GM15510 (cell line): ENCODE measurements around the gene SMIM33.

ENCODE experiments used
- POLR2A ChIP-seq: IDR thresholded peaks from 3 replicates; pipeline ENCODE4 v1.6.1; 2011; ENCODE audit warnings: borderline replicate concordance; ENCODE audit not compliant: insufficient read length; ENCODE audit errors: extremely low read depth

Gene SMIM33

DNA sequence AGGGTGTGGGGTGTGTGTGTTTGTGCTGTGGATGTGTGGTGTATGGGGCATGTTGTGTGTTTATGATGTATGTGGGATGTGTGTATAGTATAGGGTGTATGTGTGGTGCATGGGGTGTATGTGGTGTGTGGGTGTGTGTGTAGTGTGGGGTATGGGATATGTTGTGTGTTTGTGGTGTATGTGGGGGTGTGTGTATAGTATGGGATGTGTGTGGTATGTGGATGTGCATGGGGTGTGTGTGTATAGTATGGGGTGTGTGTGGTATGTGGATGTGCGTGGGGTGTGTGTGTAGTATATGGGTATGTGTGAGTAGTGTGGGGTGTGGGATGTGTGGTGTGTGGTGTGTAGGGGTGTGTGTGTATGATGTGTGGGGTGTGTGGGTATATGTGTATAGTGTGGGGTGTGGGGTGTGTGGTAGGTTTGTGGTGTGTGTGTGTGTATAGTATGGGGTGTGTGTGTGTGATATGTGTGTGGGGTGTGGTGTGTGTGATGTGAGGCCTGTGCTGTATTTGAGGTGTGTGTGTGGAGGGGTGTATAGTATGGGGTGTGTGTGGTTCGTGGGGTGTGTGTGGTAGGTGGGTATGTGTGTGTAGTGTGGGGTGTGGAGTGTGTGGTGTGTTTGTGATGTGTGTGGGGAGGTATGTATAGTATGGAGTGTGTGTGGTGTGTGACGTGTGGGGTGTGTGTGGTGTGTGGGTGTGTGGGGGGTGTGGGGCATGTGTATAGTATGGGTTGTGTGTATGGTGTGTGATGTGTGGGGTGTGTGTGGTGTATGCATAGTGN lies 18.7 kb upstream of the SMIM33 start:
- TF ChIP-seq POLR2A: no peak

- TF ChIP-seq POLR2A: no peak
Observed at GRCh38 chr5:139453683-139454567, 16.9 kb upstream of the SMIM33 start.

- no peak for TF ChIP-seq POLR2A
Observed at GRCh38 chr5:139454568-139455290, 16.1 kb upstream of the SMIM33 start.

GRCh38 chr5:139456776-139457175 lies 14.0 kb upstream of the SMIM33 start:
- no peak for TF ChIP-seq POLR2A

GRCh38 chr5:139457241-139457640 lies 13.6 kb upstream of the SMIM33 start:
- no peak for TF ChIP-seq POLR2A

DNA sequence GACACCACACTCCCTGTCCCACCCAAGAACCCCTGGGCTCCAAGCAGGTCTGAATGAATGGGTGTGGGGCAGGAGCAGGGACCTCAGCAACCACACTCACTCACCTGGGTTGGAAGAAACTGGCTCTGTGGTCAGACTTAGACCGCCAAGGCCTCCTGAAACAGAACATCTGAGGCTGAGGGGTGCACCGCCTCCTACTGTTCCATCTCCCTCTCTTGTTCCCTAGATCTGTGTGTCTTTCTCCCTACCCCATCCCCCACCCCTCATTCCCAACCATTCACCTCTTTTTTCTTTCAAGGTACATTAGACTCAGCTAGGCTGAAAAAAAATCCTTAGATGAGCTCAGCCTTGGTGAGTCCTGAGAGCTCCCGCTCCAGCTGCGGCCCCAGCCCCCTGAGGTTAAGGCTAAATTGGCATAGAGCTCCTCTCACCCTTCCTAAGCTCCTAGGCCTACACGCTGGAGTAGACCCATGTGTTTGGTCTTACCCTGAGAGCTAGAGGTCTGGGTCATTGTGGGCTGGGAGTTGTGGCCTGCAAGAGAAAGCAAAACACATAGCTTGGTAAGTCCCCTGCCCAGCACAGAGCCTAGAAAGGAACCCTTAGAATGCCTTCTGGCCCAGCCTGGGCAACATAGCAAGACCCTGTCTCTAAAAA lies 13.0 kb upstream of the SMIM33 start:
- TF ChIP-seq POLR2A: no peak

GRCh38 chr5:139458580-139459407 lies 12.0 kb upstream of the SMIM33 start:
- TF ChIP-seq POLR2A: no peak

- TF ChIP-seq POLR2A: no peak
Observed at GRCh38 chr5:139459451-139459934, 11.3 kb upstream of the SMIM33 start.

DNA sequence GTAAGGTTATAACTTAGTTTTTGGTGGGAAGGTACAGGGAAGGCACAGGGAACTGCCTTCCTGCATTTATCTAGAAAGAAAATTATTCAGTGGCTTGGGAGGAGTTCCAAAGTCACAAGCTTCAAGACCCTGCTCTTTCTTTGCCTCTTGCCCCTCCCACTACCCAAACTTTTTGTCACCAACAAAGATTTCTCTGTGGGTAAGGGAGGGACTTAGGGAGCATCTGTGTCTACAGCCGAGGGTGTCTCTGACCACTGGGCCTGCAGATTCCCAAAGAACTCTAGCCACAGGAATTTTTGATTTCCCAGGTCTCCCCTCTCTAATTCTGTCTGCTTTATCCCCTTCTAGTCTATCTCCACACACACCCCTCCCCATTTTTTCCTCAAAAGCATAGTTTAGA lies 10.3 kb upstream of the SMIM33 start:
- TF ChIP-seq POLR2A: no peak

GRCh38 chr5:139461176-139461575 lies 9.6 kb upstream of the SMIM33 start:
- TF ChIP-seq POLR2A: no peak

DNA sequence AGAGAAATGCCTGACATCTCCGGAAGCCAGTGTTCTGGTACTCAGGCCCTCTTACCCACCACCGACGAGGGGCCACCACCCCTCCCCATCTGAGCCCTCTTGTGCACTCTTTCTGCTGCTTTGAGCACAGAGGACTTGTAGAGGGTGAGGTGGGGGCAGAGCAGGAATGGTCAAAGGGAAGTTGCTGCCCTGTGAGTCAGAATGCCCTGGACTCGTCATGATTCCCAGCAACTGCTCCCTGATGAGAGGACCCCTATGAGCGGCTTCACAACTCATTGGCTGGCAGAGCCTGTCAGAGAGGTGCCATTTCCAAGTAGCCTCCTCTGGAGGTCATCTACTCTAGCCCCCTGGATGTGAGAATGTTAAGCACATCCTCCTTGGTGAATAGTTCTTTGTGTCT lies 9.1 kb upstream of the SMIM33 start:
- no peak for TF ChIP-seq POLR2A

DNA sequence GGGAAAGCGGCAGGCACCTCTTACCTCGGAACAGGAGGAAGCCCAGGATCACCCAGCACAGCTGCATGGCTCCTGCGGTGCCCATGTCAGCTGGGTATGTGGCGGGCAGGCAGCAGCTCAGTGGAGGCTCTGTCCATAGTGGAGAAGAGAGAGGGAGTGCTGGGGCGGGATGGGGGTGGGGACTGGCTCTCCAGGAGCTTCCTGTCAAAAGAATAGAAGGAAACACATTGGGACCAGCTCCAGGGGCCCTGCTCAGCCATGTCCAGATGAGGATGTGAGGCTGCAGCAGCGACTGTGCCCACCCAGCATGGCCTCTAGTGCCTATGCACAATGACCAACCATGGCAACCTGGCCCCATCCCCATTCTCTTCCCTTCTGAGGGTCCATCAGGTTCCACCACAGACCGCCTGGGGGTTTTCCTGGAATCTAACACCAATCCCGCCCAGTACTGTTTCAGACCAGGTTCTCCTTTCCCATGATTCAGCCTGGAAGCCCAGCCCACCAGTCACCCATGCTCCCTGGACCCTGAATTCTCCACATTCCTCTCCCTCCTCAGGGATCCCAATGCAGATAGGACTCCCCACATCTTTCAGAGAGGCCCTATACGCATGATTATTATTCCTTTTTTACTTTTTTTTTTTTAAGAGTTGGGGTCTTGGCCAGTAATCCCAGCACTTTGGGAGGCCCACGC lies 8.1 kb upstream of the SMIM33 start, which contains the start of gene ECSCR:
TSS of gene ECSCR (minus strand) at position 158 of the 691 bp plus-strand sequence. CDS start at position 85, 73 bp downstream.
- TF ChIP-seq POLR2A: no peak

GRCh38 chr5:139468421-139468931 lies 2.3 kb upstream of the SMIM33 start:
- no peak for TF ChIP-seq POLR2A
